Measurements from ENCODE around the gene GLOD4. TPM values are rescaled to one million over a fixed set of nuclear protein-coding genes. Genes with fewer than 3 reads are reported as not detected.
A peak's percentile ranks its signal among the peaks of the same experiment; 100 is the strongest.

The GLOD4 gene
- polyA plus RNA-seq, 1 experiment = 42.2 TPM

GRCh38 chr17:742147-742793, 39.8 kb downstream of the GLOD4 start:
- Histone ChIP-seq H3K27me3 (ENCODE audit: control insufficient read depth, insufficient read depth, low read length) (no peaks in the 10 kb centered on the region), H3K9me3 (ENCODE audit: control insufficient read depth, insufficient read depth, low read length) (peaks cover 3% of the 10 kb centered on the region; the same call in 1 of the 2 replicates), H3K27ac (ENCODE audit: low read depth, low read length) (no peak overlapping the region), H3K4me3 (ENCODE audit: low read depth, low read length) (no peak overlapping the region)
- ChIA-PET CTCF (interaction anchor here (1.2 kb wide), 1 partner anchor 330 kb away, joined by 6 read pairs; no protein-coding TSS in a partner anchor), POLR2A (no interaction called here)
- TF ChIP-seq, protein P1, sequence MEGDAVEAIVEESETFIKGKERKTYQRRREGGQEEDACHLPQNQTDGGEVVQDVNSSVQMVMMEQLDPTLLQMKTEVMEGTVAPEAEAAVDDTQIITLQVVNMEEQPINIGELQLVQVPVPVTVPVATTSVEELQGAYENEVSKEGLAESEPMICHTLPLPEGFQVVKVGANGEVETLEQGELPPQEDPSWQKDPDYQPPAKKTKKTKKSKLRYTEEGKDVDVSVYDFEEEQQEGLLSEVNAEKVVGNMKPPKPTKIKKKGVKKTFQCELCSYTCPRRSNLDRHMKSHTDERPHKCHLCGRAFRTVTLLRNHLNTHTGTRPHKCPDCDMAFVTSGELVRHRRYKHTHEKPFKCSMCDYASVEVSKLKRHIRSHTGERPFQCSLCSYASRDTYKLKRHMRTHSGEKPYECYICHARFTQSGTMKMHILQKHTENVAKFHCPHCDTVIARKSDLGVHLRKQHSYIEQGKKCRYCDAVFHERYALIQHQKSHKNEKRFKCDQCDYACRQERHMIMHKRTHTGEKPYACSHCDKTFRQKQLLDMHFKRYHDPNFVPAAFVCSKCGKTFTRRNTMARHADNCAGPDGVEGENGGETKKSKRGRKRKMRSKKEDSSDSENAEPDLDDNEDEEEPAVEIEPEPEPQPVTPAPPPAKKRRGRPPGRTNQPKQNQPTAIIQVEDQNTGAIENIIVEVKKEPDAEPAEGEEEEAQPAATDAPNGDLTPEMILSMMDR (IDR thresholded peaks at IDR 0.05; ENCODE audit: low read depth, low read length) = no peak
- DNase-seq (ENCODE audit: low read depth, low spot score) = no peak

DNA sequence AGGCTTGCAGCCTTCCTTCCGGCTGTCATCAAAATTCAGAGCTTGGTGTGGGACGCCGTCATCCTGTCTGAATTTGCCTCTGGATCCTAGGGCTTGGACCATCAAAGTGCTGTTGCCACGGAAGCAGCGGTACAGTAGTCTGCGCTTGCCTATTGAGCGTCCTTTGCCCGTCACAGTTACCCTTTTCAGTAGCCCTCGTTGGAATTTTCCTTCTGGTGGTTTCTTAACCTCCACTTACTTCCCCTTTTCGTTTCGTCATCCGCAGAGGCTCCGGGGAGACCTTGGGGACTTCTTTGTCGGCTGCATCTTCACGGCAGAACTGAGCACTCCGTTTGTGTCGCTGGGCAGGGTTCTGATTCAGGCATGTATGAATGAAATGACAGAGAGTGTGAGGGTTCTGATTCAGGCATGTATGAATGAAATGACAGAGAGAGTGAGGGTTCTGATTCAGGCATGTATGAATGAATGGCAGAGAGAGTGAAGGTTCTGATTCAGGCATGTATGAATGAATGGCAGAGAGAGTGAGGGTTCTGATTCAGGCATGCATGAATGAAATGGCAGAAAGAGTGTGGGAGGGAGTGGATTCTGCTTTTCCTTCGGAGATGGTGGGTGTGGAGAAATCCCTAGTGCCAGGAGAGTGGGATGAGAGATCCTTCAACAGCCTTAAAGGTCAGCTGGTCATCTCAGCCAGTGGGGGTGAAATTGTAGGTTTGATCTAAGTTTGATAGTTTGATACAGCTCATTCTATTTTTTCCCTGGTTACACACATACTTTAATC, 41.7 kb downstream of the GLOD4 start:
- POLR2A ChIA-PET = no interaction called here

GRCh38 chr17:737561-738113, 44.4 kb downstream of the GLOD4 start:
- DNase-seq (ENCODE audit: low read depth, low spot score) = no peak
- Histone ChIP-seq H3K27me3 (ENCODE audit: control insufficient read depth, insufficient read depth, low read length) (no peaks in the 10 kb centered on the region), H3K27ac (ENCODE audit: low read depth, low read length) (no peak overlapping the region), H3K9me3 (ENCODE audit: control insufficient read depth, insufficient read depth, low read length) (no peaks in the 10 kb centered on the region), H3K4me3 (ENCODE audit: low read depth, low read length) (no peak overlapping the region)
- TF ChIP-seq, protein P1 (IDR thresholded peaks at IDR 0.05; ENCODE audit: low read depth, low read length) = no peak
- POLR2A ChIA-PET = no interaction called here
- CTCF ChIA-PET = interaction anchor here (0.6 to 1.3 kb wide), 3 partner anchors 13 to 326 kb away, joined by 3 to 4 read pairs (median 3); no protein-coding TSS in a partner anchor

More for the DNA sequence above, 41.7 kb downstream of the GLOD4 start:
- Histone ChIP-seq H3K27ac (ENCODE audit: low read depth, low read length) (no peak overlapping the region), H3K4me3 (ENCODE audit: low read depth, low read length) (no peak overlapping the region), H3K27me3 (ENCODE audit: control insufficient read depth, insufficient read depth, low read length) (no peaks in the 10 kb centered on the region), H3K9me3 (ENCODE audit: control insufficient read depth, insufficient read depth, low read length) (no peaks in the 10 kb centered on the region)
- CTCF ChIA-PET = interaction anchor here (0.6 to 1.3 kb wide), 2 partner anchors 41 to 240 kb away, joined by 3 to 4 read pairs; no protein-coding TSS in a partner anchor
- TF ChIP-seq, protein P1 (IDR thresholded peaks at IDR 0.05; ENCODE audit: low read depth, low read length) = no peak
- no peak for DNase-seq (ENCODE audit: low read depth, low spot score)

DNA sequence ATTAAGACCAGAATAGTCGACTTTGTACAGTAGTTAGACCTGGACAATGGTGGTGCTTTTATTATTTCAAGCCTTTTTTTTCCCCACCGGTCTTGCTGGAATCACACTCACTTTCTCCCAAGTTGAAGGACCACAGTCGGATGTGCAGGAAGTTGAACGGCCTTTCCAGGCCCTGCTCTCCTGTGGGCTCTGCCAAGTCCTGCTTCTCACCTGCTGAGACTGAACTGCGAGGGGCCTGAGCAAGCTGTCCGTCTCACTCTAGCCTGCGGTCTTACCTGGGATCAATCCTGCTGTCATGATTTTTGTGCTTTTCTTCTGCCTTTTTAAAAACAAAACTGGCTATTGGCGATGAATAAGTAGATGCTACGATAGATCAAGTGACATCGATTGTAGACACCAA, 48.3 kb downstream of the GLOD4 start:
- ChIA-PET CTCF (interaction anchor here (1.2 kb wide), 1 partner anchor 247 kb away, joined by 3 read pairs; no protein-coding TSS in a partner anchor), POLR2A (interaction anchor here (0.6 kb wide), 1 partner anchor 18 kb away, joined by 12 read pairs; the partner anchor contains the start of gene VPS53)
- Histone ChIP-seq H3K4me3 (ENCODE audit: low read depth, low read length) (peak overlapping the region; percentile 71), H3K9me3 (ENCODE audit: control insufficient read depth, insufficient read depth, low read length) (no peaks in the 10 kb centered on the region), H3K27ac (ENCODE audit: low read depth, low read length) (no peak overlapping the region), H3K27me3 (ENCODE audit: control insufficient read depth, insufficient read depth, low read length) (no peaks in the 10 kb centered on the region)
- TF ChIP-seq, protein P1 (IDR thresholded peaks at IDR 0.05; ENCODE audit: low read depth, low read length) = no peak
- DNase-seq (ENCODE audit: low read depth, low spot score) = no peak
